Mesenchymal stem cell (in vitro differentiated cells and primary cell): ENCODE data around the gene C1orf87.
A peak's percentile ranks its signal among the peaks of the same experiment; 100 is the strongest.

ENCODE experiments used
- DNase-seq: peaks from one replicate; pipeline ENCODE4 v3.0.0-alpha.2; 2013
- H2AFZ ChIP-seq: one replicate; pipeline ENCODE4 v1.6.1; 2013; ENCODE audit warnings: low read depth, mild to moderate bottlenecking, control low read depth, inconsistent platforms, low read length, moderate library complexity
- H2AK5ac ChIP-seq: 2 replicates; pipeline ENCODE4 v1.6.1; 2013; ENCODE audit warnings: low read length, moderate library complexity, mild to moderate bottlenecking, inconsistent platforms; ENCODE audit not compliant: severe bottlenecking
- H2BK120ac ChIP-seq: one replicate; pipeline ENCODE4 v1.6.1; 2013; ENCODE audit warnings: low read depth, mild to moderate bottlenecking, inconsistent platforms, low read length, moderate library complexity
- H2BK12ac ChIP-seq, 2 experiments: one replicate each; pipeline ENCODE4 v1.6.1; 2013; ENCODE audit warnings: inconsistent platforms in 2 of 2, low read length in 2 of 2, mild to moderate bottlenecking in 2 of 2, moderate library complexity in 2 of 2, control low read depth in 1 of 2
- H2BK15ac ChIP-seq: one replicate; pipeline ENCODE4 v1.6.1; 2013; ENCODE audit warnings: mild to moderate bottlenecking, low read depth, inconsistent platforms; ENCODE audit not compliant: poor library complexity, severe bottlenecking
- H2BK5ac ChIP-seq: 2 replicates; pipeline ENCODE4 v1.6.1; 2013; ENCODE audit warnings: low read depth, mild to moderate bottlenecking, low read length, control low read depth, inconsistent platforms; ENCODE audit not compliant: poor library complexity, severe bottlenecking
- H3K14ac ChIP-seq, 2 experiments: one replicate each; pipeline ENCODE4 v1.6.1; 2013; ENCODE audit warnings: inconsistent platforms in 2 of 2, low read length in 2 of 2, control low read depth in 1 of 2, mild to moderate bottlenecking in 1 of 2, moderate library complexity in 1 of 2
- H3K18ac ChIP-seq, 2 experiments: one replicate each; pipeline ENCODE4 v1.6.1; 2013; ENCODE audit warnings: inconsistent platforms in 2 of 2, low read length in 2 of 2, control low read depth in 1 of 2, low read depth in 1 of 2, mild to moderate bottlenecking in 1 of 2
- H3K23ac ChIP-seq, 2 experiments: one replicate each; pipeline ENCODE4 v1.6.1; 2013; ENCODE audit warnings: inconsistent platforms in 2 of 2, low read length in 2 of 2, mild to moderate bottlenecking in 2 of 2, moderate library complexity in 2 of 2, control low read depth in 1 of 2
- H3K27ac ChIP-seq: 2 replicates; pipeline ENCODE4 v1.5.1; 2013; ENCODE audit warnings: mild to moderate bottlenecking, moderate library complexity, low read length, control low read depth, inconsistent platforms; ENCODE audit not compliant: poor library complexity, severe bottlenecking
- H3K27me3 ChIP-seq, 2 experiments: 2 replicates each; pipeline versions ENCODE4 v1.6.1 to v1.7.0; 2013; ENCODE audit warnings: low read length in 2 of 2, mild to moderate bottlenecking in 2 of 2, moderate library complexity in 2 of 2, control low read depth in 1 of 2, inconsistent platforms in 1 of 2; ENCODE audit not compliant: control insufficient read depth in 1 of 2, insufficient read depth in 1 of 2
- H3K36me3 ChIP-seq, 2 experiments: 2 replicates each; pipeline versions ENCODE4 v1.6.1 to v1.7.0; 2013; ENCODE audit warnings: low read length in 2 of 2, control low read depth in 1 of 2, inconsistent platforms in 1 of 2, low read depth in 1 of 2, mild to moderate bottlenecking in 1 of 2; ENCODE audit not compliant: insufficient read depth in 2 of 2, control insufficient read depth in 1 of 2
- H3K4ac ChIP-seq, 2 experiments: one replicate each; pipeline ENCODE4 v1.6.1; 2013; ENCODE audit warnings: inconsistent platforms in 2 of 2, low read length in 2 of 2, mild to moderate bottlenecking in 2 of 2, moderate library complexity in 2 of 2, control low read depth in 1 of 2, low read depth in 1 of 2
- H3K4me1 ChIP-seq: 2 replicates; pipeline ENCODE4 v1.6.1; 2013; ENCODE audit warnings: low read depth, low read length, control low read depth; ENCODE audit not compliant: control insufficient read depth, insufficient read depth
- H3K4me2 ChIP-seq: 2 replicates; pipeline ENCODE4 v1.6.1; 2013; ENCODE audit warnings: low read length, mild to moderate bottlenecking, inconsistent platforms; ENCODE audit not compliant: poor library complexity, severe bottlenecking
- H3K4me3 ChIP-seq, 2 experiments: 2 replicates each; pipeline versions ENCODE4 v1.5.1 to v1.7.0; 2013; ENCODE audit warnings: low read length in 2 of 2, mild to moderate bottlenecking in 2 of 2, control low read depth in 1 of 2, low read depth in 1 of 2; ENCODE audit not compliant: insufficient read depth in 1 of 2
- H3K79me1 ChIP-seq: replicated peaks from 2 replicates; pipeline ENCODE4 v1.6.1; 2013; ENCODE audit warnings: mild to moderate bottlenecking, control low read depth, low read length, inconsistent platforms; ENCODE audit not compliant: poor library complexity, severe bottlenecking
- H3K9ac ChIP-seq: 2 replicates; pipeline ENCODE4 v1.7.0; 2013; ENCODE audit warnings: mild to moderate bottlenecking, low read length, moderate library complexity
- H3K9me3 ChIP-seq: 2 replicates; pipeline ENCODE4 v1.7.0; 2013; ENCODE audit warnings: mild to moderate bottlenecking, low read length; ENCODE audit not compliant: control insufficient read depth
- H4K8ac ChIP-seq: one replicate; pipeline ENCODE4 v1.6.1; 2013; ENCODE audit warnings: inconsistent platforms, mild to moderate bottlenecking, low read length, moderate library complexity
- H4K91ac ChIP-seq: one replicate; pipeline ENCODE4 v1.6.1; 2013; ENCODE audit warnings: mild to moderate bottlenecking, low read length, inconsistent platforms
- WGBS: methylation state at CpG from one replicate; pipeline ENCODE4 v1.1.7; 2013; ENCODE audit warnings: mixed read lengths; 5-methylcytosine and 5-hydroxymethylcytosine counted together

C1orf87 gene

GRCh38 chr1:60044881-60045280 lies 28.7 kb downstream of the C1orf87 start:
- Histone ChIP-seq H2BK5ac (no peak overlapping the region), H2BK12ac (no peak overlapping the region), H3K27me3 (no peaks in the 10 kb centered on the region), H3K18ac (no peak overlapping the region), H3K4me3 (no peak overlapping the region), H3K9ac (no peak overlapping the region), H3K4me1 (no peaks in the 10 kb centered on the region), H2BK120ac (no peak overlapping the region), H3K36me3 (no peaks in the 10 kb centered on the region), H4K91ac (no peak overlapping the region), H2AFZ (no peak overlapping the region), H3K9me3 (peaks cover 5% of the 10 kb centered on the region), H3K79me1 (no peaks in the 10 kb centered on the region), H2AK5ac (no peak overlapping the region), H2BK15ac (no peak overlapping the region), H3K4me2 (no peak overlapping the region), H3K4ac (no peak overlapping the region), H3K14ac (no peak overlapping the region), H4K8ac (no peak overlapping the region), H3K23ac (no peak overlapping the region), H3K27ac (no peak overlapping the region)
- peak; percentile 40 for DNase-seq

GRCh38 chr1:60041783-60042182 lies 31.8 kb downstream of the C1orf87 start:
- no peak overlapping the region for H3K27ac ChIP-seq
- H4K8ac ChIP-seq, result no peak overlapping the region
- no peak overlapping the region for H2BK5ac ChIP-seq
- H4K91ac ChIP-seq, result no peak overlapping the region
- H3K23ac ChIP-seq, result no peak overlapping the region
- no peak overlapping the region for H3K4ac ChIP-seq
- no peak overlapping the region for H2AFZ ChIP-seq
- 89% methylated on average over 2 of the region's 2 CpGs for WGBS
- no peak overlapping the region for H2AK5ac ChIP-seq
- H3K4me3 ChIP-seq, result no peak overlapping the region
- no peak overlapping the region for H2BK15ac ChIP-seq
- H3K18ac ChIP-seq, result no peak overlapping the region
- H3K79me1 ChIP-seq, result no peaks in the 10 kb centered on the region
- no peak for DNase-seq
- H2BK12ac ChIP-seq, result no peak overlapping the region
- H3K9ac ChIP-seq, result no peak overlapping the region
- no peaks in the 10 kb centered on the region for H3K27me3 ChIP-seq
- no peak overlapping the region for H3K14ac ChIP-seq
- no peak overlapping the region for H3K4me2 ChIP-seq
- no peaks in the 10 kb centered on the region for H3K4me1 ChIP-seq
- H2BK120ac ChIP-seq, result no peak overlapping the region
- H3K36me3 ChIP-seq, result no peaks in the 10 kb centered on the region
- no peaks in the 10 kb centered on the region for H3K9me3 ChIP-seq

GRCh38 chr1:60037669-60038068 lies 35.9 kb downstream of the C1orf87 start:
- Histone ChIP-seq H3K79me1 (no peaks in the 10 kb centered on the region), H3K9me3 (no peaks in the 10 kb centered on the region), H3K36me3 (no peaks in the 10 kb centered on the region), H2AFZ (no peak overlapping the region), H2AK5ac (no peak overlapping the region), H3K27ac (no peak overlapping the region), H3K23ac (no peak overlapping the region), H3K27me3 (no peaks in the 10 kb centered on the region), H2BK12ac (no peak overlapping the region), H3K4me1 (no peaks in the 10 kb centered on the region), H2BK120ac (no peak overlapping the region), H4K8ac (no peak overlapping the region), H2BK5ac (no peak overlapping the region), H3K18ac (no peak overlapping the region), H4K91ac (no peak overlapping the region), H3K14ac (no peak overlapping the region), H3K4me2 (no peak overlapping the region), H3K4ac (no peak overlapping the region), H3K9ac (no peak overlapping the region), H3K4me3 (no peak overlapping the region), H2BK15ac (no peak overlapping the region)
- no peak for DNase-seq
- WGBS, result 60% methylated on average over 1 of the region's 1 CpG

GRCh38 chr1:60036856-60037460 lies 36.6 kb downstream of the C1orf87 start:
- no peak overlapping the region for H2AK5ac ChIP-seq
- H2BK120ac ChIP-seq, result no peak overlapping the region
- 77% methylated on average over 6 of the region's 6 CpGs for WGBS
- H3K4me1 ChIP-seq, result no peaks in the 10 kb centered on the region
- no peak overlapping the region for H3K9ac ChIP-seq
- no peaks in the 10 kb centered on the region for H3K27me3 ChIP-seq
- H4K8ac ChIP-seq, result no peak overlapping the region
- H3K18ac ChIP-seq, result no peak overlapping the region
- H3K4me3 ChIP-seq, result no peak overlapping the region
- H3K4ac ChIP-seq, result no peak overlapping the region
- no peak overlapping the region for H3K4me2 ChIP-seq
- H3K27ac ChIP-seq, result no peak overlapping the region
- no peak overlapping the region for H2BK12ac ChIP-seq
- no peak overlapping the region for H2BK15ac ChIP-seq
- H3K79me1 ChIP-seq, result no peaks in the 10 kb centered on the region
- no peak overlapping the region for H2AFZ ChIP-seq
- DNase-seq, result no peak
- H3K9me3 ChIP-seq, result no peaks in the 10 kb centered on the region
- no peak overlapping the region for H3K14ac ChIP-seq
- no peaks in the 10 kb centered on the region for H3K36me3 ChIP-seq
- no peak overlapping the region for H3K23ac ChIP-seq
- no peak overlapping the region for H2BK5ac ChIP-seq
- H4K91ac ChIP-seq, result no peak overlapping the region
